GM18517 (cell line): Measurements from ENCODE around the gene TMOD2.

Experiments
- ATAC-seq: cut with Tn5 transposase; IDR thresholded peaks from one replicate; pipeline ENCODE4 v1.9.1; 2021; ENCODE audit warnings: mild to moderate bottlenecking, moderate library complexity; ENCODE audit not compliant: unreplicated experiment

The TMOD2 gene

GRCh38 chr15:51750792-51751696 lies at the start of gene TMOD2:
Gene TMOD2, plus strand, starts transcription at chr15:51751597. Its CDS starts 14,845 bp downstream, at chr15:51766442.
- ATAC-seq: peak; percentile 61

DNA sequence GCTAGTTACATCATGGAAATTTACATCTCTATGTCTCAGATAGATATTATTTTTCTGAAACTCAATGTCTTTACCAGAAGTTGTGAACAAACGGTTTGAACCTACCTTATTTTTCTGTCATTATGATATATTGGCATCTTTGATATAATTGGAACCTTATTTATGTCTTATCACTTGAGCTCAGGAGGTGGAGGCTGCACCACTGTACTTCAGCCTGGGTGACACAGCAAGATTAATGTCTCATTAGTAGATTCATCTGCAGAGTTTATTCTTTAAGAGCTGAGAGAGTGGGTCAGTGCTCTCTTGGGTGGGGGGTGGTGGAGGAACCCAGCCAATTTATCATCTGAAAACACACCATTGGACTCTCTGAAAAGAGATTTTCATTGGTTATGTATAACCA lies 48.7 kb upstream of the TMOD2 start:
- ATAC-seq: no peak

DNA sequence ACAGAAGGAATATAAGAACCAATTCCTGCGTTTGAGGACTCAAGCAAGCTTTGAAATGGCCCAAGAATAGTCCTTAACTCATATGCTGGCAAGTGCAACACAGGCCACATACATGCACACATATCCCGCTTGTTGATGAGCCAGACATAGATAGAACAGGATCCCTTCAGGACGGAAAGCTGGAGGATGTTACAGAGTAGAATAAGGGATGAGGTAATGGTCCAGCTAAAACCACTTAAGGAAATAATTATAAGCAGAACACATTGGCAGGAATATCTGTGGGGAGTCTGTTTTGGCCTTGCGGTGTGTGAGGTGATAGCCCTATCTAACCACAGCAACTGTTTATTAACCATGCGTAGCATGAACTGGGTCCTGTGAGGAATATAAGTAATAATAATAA lies 45.1 kb upstream of the TMOD2 start:
- no peak for ATAC-seq

DNA sequence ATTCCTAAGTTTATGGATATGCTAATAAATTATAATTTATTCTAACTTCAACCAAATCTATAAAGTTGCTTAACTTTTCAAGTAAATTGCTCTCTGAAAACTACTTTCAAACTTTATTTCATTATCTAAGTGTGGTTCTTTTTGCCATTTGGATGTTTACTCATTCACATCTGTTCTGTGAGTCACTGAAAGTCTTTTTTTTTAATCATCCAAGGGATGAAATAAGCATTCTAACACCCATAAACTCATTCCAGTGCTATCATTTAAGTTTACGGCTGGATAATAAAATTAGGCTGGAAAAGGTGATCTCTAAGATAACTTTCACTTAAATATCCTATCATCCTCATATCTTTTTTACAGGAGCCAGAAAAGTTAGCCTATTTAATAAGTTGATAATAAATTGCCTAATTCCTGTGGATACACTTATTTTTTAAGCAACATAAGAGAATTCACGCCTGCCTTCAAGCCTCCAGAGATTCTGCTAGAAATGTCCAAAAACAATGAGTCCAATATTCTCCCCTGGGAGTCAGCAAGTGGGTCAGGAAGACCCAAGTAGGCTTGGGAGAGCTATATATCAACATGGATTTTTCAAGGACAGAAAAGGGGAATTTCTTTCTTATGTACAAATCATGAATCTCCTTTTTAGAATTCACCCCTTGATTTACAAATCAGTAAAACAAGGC lies 44.3 kb upstream of the TMOD2 start:
- ATAC-seq: no peak

DNA sequence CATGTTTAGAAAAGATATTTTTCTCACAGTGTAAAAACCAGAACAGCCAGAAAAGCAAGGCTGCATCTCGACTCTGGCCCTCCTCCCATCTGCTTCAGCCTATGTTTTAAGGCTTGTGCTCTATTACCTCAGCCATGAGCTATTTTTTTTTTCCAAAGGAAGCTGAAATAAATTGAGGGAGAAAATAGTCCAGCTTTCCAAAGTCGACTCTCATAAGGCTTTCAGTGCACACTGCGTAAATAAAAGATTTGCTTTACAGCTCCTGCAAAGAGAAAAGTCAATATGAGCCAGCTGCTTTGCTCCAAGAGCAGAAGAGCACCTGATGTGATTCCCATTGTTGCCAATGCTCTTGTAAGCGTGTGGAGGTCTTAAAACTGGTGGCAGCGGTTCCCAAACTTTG lies 43.4 kb upstream of the TMOD2 start:
- ATAC-seq: no peak

DNA sequence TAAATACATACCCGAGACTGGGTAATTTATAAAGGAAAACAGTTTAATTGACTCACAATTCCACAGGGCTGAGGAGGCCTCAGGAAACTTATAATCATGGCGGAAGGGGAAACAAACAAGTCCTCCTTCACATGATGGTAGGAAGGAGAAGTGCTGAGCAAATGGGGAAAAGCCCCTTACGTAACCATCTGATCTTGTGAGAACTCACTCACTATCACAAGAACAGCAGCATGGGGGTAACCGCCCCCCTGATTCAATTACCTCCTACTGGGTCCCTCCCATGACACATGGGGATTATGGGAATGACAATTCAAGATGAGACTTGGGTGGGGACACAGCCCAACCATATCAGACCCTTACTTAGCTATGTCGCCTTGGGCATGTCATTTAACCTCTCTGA lies 42.4 kb upstream of the TMOD2 start:
- no peak for ATAC-seq

DNA sequence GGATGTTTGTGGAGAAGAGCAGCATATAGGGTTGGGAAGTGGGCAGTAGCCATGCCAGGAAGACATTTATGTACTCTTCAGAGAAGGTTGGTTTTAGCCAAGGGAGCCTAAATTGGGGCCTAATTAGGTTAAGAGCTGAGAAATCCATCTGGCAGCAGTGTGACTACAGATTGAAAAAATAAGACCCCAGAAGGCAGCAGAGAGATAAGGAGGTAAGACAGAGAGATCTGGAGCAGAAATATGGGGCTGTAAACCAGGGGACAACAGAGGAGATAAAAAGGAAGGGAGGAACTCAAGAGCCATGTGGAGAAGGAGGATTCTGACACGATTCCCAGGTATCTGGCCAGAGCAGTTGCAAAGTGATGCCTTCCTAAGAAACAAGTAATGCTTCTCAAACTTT lies 37.2 kb upstream of the TMOD2 start:
- no peak for ATAC-seq

DNA sequence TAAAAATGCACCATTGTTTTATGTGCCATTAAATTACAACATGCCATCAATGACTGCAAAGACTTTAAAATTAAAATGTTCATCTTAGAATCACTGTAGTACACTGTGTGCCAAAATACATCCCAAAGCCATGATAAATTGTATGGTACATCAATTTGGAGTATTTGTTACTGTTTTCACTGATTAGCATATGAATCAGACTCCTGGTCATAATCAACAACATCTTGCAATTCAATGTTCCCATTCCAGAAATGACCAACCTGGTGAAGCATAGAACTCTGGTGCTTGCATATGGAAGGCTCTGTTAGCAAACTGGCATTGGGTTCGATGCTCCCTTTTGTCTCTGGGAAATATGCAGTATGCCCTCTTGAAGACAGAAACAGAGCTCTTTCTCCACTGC lies 36.5 kb upstream of the TMOD2 start:
- no peak for ATAC-seq

DNA sequence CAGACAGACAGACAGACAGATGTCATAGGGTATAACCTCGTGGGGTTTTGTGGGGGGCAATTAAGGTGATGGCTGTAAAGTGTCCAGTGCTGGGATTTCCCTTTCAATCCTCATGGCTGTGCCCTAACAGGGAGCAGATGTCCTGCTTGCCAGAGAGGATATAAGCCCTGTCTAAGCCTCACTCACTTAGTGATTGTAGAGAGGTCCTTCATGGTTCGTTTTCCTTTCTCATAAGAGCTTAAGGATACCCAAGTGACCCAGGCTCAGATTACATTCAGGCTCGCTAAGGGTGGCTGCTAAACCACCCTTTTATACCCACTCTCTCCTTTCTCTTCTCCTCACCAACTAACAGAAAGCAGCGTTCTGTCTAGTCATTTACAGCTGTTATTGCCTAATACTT lies 33.2 kb upstream of the TMOD2 start:
- ATAC-seq: no peak

GRCh38 chr15:51718746-51719145 lies 32.7 kb upstream of the TMOD2 start:
- ATAC-seq: no peak

- ATAC-seq: no peak
These were observed 31.0 kb upstream of the TMOD2 start for GRCh38 chr15:51720201-51720995.

DNA sequence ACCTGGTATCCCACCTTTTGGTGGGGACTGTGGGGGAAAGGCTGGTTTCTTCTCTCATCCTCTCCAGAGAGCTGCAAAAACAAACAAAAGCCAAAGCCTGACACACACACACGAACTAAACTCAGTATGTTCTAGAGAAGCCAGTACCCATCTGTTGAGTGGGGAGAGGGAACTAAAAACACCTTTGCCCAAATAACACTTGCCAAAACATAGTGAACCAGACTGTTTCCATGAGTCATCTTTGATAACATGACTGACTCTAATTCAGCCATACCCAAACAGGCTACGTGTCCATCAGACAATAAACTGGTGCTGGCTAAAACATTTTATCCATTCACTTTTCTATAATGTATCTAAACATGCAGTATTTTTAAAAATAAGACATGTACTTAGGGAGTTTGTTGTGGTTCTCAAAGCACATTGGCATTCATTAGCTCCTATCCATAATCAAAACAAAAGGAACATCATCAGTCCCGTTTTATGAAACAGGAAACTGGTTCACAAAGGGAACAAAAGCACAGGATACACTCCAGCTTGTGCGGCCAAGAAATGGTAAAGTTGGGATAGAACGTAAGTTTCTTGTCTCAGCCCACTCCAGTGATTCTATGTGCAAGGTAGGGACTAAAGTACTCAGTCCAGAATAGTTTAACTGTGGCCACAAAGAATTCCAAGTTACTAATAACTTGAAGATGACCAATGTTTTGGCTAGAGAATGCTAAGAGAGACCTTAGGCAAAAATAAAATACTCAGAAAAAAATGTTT lies 30.0 kb upstream of the TMOD2 start:
- ATAC-seq: no peak

DNA sequence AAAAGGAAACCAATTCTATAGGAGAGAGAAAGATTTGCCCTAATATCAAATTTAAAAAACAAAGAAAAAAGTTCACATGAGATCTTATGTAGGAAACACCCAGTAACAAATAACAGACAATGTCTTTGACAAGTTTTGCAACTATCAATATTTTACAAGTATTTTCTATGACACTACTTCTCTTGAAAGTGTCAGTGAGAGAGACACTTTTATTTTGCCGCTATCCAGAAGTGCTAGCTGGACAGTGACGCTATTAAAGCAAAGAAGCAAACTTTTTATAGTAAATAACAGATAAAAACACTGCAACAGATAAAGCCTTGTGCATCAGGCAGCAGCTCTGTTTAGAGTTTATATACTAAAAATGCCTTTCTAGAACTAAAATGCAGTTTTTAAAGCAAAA lies 27.2 kb upstream of the TMOD2 start:
- ATAC-seq: no peak

GRCh38 chr15:51724673-51725072 lies 26.7 kb upstream of the TMOD2 start:
- no peak for ATAC-seq

DNA sequence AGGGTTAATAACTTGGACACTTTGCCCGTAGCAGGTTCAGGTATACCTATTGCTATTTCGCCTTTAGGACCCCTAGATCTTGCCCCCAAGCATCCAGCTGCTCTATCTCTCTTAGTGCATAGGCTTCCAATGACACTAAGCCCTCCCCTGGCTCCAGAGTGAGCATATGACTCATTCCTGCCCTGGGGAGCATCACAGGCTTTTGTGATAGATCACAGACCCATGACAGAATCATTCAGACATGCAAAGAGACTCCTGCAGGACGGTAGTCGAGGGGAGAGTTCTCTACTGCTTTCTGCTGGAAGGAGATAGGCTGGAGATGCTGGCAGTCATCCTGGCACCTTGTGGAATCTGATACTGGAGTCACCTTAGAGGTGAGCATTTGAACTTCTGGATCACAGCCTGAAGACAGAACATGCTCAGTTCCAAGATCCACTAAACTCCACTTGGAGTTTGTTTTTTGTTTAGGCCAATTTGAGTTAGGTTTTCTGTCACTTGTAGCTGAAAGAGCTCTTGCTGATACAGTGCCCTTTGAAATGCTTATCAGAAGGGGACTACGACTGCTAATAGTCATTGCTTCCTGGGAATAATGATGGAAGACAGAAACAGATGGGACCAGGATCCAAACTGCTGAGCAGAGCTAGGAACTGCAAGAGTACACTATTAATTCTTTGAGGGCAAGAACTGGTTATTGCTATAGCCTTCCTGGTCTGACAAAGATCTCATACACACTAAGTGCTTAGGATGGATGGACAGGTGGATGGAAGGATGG lies 24.9 kb upstream of the TMOD2 start:
- peak; percentile 67 for ATAC-seq

DNA sequence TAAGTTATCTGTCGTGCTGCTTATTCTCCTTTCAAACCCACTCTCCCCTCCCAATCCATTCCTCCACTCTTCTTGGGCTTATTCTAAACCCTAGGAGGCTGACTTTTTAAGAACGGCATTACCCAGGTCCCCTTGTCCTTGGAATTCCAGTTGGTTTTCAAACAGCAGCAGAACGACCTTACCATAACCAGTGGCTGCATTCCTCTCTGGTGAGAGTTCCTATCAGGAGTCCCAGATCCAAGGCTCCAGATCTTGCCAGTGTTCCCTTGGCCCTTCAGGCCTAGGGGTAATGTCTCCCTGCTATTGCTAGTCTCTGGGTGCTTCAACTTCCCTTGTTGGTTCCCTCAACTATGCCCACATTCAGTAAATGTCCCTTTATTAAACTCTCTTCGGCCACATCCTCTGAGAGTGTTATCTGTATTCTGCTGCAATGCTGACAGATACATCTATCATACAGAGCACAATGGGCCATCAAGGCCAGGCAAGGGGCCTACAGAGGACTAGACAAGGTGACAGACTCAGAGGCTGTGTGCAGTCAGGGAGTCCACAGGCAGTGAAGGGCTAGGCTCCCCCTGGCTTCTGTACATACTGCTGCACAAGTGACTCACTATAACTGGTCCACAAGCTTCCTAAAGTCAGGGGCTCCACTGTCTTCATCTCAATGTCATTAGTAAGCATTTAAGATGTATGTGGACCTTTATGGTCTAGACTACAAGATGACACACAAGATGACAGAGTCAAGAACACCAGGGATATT lies 24.1 kb upstream of the TMOD2 start:
- ATAC-seq: no peak

- peak; percentile 68 for ATAC-seq
These were observed 19.7 kb upstream of the TMOD2 start for GRCh38 chr15:51731549-51732267.

GRCh38 chr15:51732646-51733045 lies 18.8 kb upstream of the TMOD2 start:
- ATAC-seq: no peak
